ENCODE data around the gene CIART.

- TF ChIP-seq CTCF (IDR thresholded peaks at IDR 0.05) (no peak), POLR2A (IDR thresholded peaks at IDR 0.05) (no peak)
These were observed 44.6 kb upstream of the CIART start for GRCh38 chr1:150237746-150238145.

Measured in uterus (tissue), 2 donors.